ENCODE measurements around the gene RFC4. TPM values are rescaled to one million over a fixed set of nuclear protein-coding genes. Genes with fewer than 3 reads are reported as not detected.

RFC4 gene
- total and polyA plus RNA-seq, 12 donors = 5.8 to 18.8 (median 8.1) TPM

GRCh38 chr3:186839874-186840641, 33.8 kb upstream of the RFC4 start:
- H3K4me3 ChIP-seq = no peak overlapping the region
- 90 to 94% methylated on average over 17 of the region's 17 CpGs for WGBS, 2 donors
- intact Hi-C loops (cut with DNase I) = no loop called here
- H3K4me1 ChIP-seq = no peaks in the 10 kb centered on the region
- peaks cover 0 to 6% (median 0%) of the 10 kb centered on the region in 7 donors for H3K27me3 ChIP-seq
- TF ChIP-seq, protein P1, sequence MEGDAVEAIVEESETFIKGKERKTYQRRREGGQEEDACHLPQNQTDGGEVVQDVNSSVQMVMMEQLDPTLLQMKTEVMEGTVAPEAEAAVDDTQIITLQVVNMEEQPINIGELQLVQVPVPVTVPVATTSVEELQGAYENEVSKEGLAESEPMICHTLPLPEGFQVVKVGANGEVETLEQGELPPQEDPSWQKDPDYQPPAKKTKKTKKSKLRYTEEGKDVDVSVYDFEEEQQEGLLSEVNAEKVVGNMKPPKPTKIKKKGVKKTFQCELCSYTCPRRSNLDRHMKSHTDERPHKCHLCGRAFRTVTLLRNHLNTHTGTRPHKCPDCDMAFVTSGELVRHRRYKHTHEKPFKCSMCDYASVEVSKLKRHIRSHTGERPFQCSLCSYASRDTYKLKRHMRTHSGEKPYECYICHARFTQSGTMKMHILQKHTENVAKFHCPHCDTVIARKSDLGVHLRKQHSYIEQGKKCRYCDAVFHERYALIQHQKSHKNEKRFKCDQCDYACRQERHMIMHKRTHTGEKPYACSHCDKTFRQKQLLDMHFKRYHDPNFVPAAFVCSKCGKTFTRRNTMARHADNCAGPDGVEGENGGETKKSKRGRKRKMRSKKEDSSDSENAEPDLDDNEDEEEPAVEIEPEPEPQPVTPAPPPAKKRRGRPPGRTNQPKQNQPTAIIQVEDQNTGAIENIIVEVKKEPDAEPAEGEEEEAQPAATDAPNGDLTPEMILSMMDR (IDR thresholded peaks at IDR 0.05) = no peak
- DNase-seq (peak in 1 of 2 donors; percentile 1), ATAC-seq (peak in 1 of 8 donors; percentile 37)
- no peaks in the 10 kb centered on the region for H3K36me3 ChIP-seq
- no peak overlapping the region for H3K27ac ChIP-seq
- H3K9me3 ChIP-seq = no peaks in the 10 kb centered on the region

- peaks cover 0 to 6% (median 0%) of the 10 kb centered on the region in 11 donors for H3K9me3 ChIP-seq
- no peak overlapping the region for H3K4me3 ChIP-seq
- H3K27me3 ChIP-seq = peaks cover 0 to 59% (median 52%) of the 10 kb centered on the region in 7 donors
- DNase-seq (no peak), ATAC-seq (no peak)
- TF ChIP-seq, protein P1 (IDR thresholded peaks at IDR 0.05) = no peak
- H3K36me3 ChIP-seq = no peaks in the 10 kb centered on the region
- H3K27ac ChIP-seq = no peak overlapping the region
- intact Hi-C loops (cut with DNase I) = no loop called here
- H3K4me1 ChIP-seq = peaks cover 4 to 11% (median 5%) of the 10 kb centered on the region in 9 donors
- 73 to 87% methylated on average over 1 of the region's 1 CpG for WGBS, 2 donors
Observed at GRCh38 chr3:186832276-186832675, 26.0 kb upstream of the RFC4 start.

GRCh38 chr3:186831798-186832197, 25.5 kb upstream of the RFC4 start:
- Histone ChIP-seq H3K4me3 (no peak overlapping the region), H3K9me3 (peaks cover 0 to 6% (median 0%) of the 10 kb centered on the region in 11 donors), H3K36me3 (no peaks in the 10 kb centered on the region), H3K27ac (no peak overlapping the region), H3K27me3 (peaks cover 0 to 62% (median 52%) of the 10 kb centered on the region in 7 donors), H3K4me1 (peaks cover 4 to 11% (median 6%) of the 10 kb centered on the region in 9 donors)
- DNase-seq (no peak), ATAC-seq (no peak)
- intact Hi-C loops (cut with DNase I) = no loop called here
- TF ChIP-seq, protein P1 (IDR thresholded peaks at IDR 0.05) = no peak
- 73 to 86% methylated on average over 4 of the region's 4 CpGs for WGBS, 2 donors

GRCh38 chr3:186828340-186828739, 22.1 kb upstream of the RFC4 start:
- Histone ChIP-seq H3K27me3 (peaks cover 0 to 91% (median 77%) of the 10 kb centered on the region in 7 donors), H3K36me3 (no peaks in the 10 kb centered on the region), H3K27ac (no peak overlapping the region), H3K4me3 (no peak overlapping the region), H3K4me1 (peaks cover 4 to 34% (median 12%) of the 10 kb centered on the region in 9 donors), H3K9me3 (no peaks in the 10 kb centered on the region)
- ATAC-seq (no peak), DNase-seq (no peak)
- intact Hi-C loops (cut with DNase I) = no loop called here
- TF ChIP-seq, protein P1 (IDR thresholded peaks at IDR 0.05) = no peak
- 24 to 30% methylated on average over 5 of the region's 5 CpGs for WGBS, 2 donors
